H1 (cell line): Measurements from ENCODE around the gene LEFTY1. TPM values are rescaled to one million over a fixed set of nuclear protein-coding genes. Genes with fewer than 3 reads are reported as not detected.

Experiments
- CBX5 ChIP-seq: fragments of 300-800, 300-1000 bp; sonication (generic); IDR thresholded peaks from 2 replicates; pipeline ENCODE4 v1.7.1; 2016; ENCODE audit warnings: antibody characterized with exemption, low read length, low read depth
- CREB1 ChIP-seq: IDR thresholded peaks from 2 replicates; pipeline ENCODE4 v1.6.1; 2012; ENCODE audit warnings: inconsistent platforms
- EZH2 ChIP-seq: fragments of 200-600 bp; sonication (generic); IDR thresholded peaks from 2 replicates; pipeline ENCODE4 v1.7.1; 2012; ENCODE audit warnings: low read depth, mild to moderate bottlenecking, moderate library complexity, low read length, inconsistent platforms; ENCODE audit not compliant: severe bottlenecking
- JUN ChIP-seq: IDR thresholded peaks from 2 replicates; pipeline ENCODE4 v1.6.1; 2011; ENCODE audit warnings: low read depth, mild to moderate bottlenecking, improper control_type of control experiment, low read length
- KDM5A ChIP-seq: fragments of 200-600 bp; IDR thresholded peaks from 2 replicates; pipeline ENCODE4 v1.7.1; 2012; ENCODE audit warnings: mild to moderate bottlenecking, low read length, inconsistent platforms, mixed read lengths
- POLR2A ChIP-seq, 2 experiments: IDR thresholded peaks; 1 replicate in 1 of 2; 2 replicates in 1 of 2; pipeline ENCODE4 v1.6.1; 2011; ENCODE audit warnings: low read depth in 2 of 2, low read length in 2 of 2, mild to moderate bottlenecking in 2 of 2; ENCODE audit errors: control extremely low read depth in 1 of 2
- SAP30 ChIP-seq: fragments of 300-600 bp; sonication (generic); IDR thresholded peaks from 2 replicates; pipeline ENCODE4 v1.7.1; 2012; ENCODE audit warnings: low read length, moderate library complexity, mild to moderate bottlenecking, inconsistent platforms; ENCODE audit not compliant: insufficient read depth, insufficient replicate concordance
- SP1 ChIP-seq: IDR thresholded peaks from 2 replicates; pipeline ENCODE4 v1.6.1; 2011; ENCODE audit warnings: low read depth, low read length
- SP2 ChIP-seq: IDR thresholded peaks from 2 replicates; pipeline ENCODE4 v1.6.1; 2012; ENCODE audit warnings: mild to moderate bottlenecking, low read length, inconsistent platforms
- SP4 ChIP-seq: IDR thresholded peaks from 2 replicates; pipeline ENCODE4 v1.6.1; 2012; ENCODE audit warnings: low read length, inconsistent platforms
- SUZ12 ChIP-seq: fragments of 200-600 bp; sonication (generic); IDR thresholded peaks from 2 replicates; pipeline ENCODE4 v1.6.1; 2012; ENCODE audit warnings: mild to moderate bottlenecking, inconsistent platforms, low read length, moderate library complexity, mixed read lengths
- polyA plus RNA-seq, 7 experiments: library from polyadenylated mRNA; depleted of rRNA in 3 of 7; stranded (reverse) in 5 of 7; unstranded in 2 of 7; fragments of >200 nt in 5 of 7; fragments of 200-250 nt in 2 of 7; gene quantifications; 1 replicate in 5 of 7; 2 replicates in 1 of 7; 4 replicates in 1 of 7; pipeline versions ENCODE4 v1.2.1 to v1.2.3, GENCODE V29; 2011 to 2013; ENCODE audit warnings: missing spikeins in 2 of 7, mixed read lengths in 2 of 7
- total RNA-seq: library from RNA; stranded (reverse); fragmentation: NEBNext Ultra II Directional; extraction: Animal tissue kit (Norgen Biotek cat#: 25700); gene quantifications from 2 replicates; pipeline ENCODE4 v1.2.1, GENCODE V29; 2021
- TF ChIP-seq, protein P1 (sequence below): fragments of 300-600 bp; sonication (generic); IDR thresholded peaks from 2 replicates; pipeline ENCODE4 v1.7.1; 2012; ENCODE audit warnings: low read length, moderate library complexity, mild to moderate bottlenecking, inconsistent platforms; ENCODE audit not compliant: insufficient replicate concordance

The LEFTY1 gene
- total and polyA plus RNA-seq, 2 of the 8 experiments (the other 6 are each of a cell fraction or from before 2014, with no cell fraction given) = 4.5 to 11.7 TPM

- TF ChIP-seq, protein P1, sequence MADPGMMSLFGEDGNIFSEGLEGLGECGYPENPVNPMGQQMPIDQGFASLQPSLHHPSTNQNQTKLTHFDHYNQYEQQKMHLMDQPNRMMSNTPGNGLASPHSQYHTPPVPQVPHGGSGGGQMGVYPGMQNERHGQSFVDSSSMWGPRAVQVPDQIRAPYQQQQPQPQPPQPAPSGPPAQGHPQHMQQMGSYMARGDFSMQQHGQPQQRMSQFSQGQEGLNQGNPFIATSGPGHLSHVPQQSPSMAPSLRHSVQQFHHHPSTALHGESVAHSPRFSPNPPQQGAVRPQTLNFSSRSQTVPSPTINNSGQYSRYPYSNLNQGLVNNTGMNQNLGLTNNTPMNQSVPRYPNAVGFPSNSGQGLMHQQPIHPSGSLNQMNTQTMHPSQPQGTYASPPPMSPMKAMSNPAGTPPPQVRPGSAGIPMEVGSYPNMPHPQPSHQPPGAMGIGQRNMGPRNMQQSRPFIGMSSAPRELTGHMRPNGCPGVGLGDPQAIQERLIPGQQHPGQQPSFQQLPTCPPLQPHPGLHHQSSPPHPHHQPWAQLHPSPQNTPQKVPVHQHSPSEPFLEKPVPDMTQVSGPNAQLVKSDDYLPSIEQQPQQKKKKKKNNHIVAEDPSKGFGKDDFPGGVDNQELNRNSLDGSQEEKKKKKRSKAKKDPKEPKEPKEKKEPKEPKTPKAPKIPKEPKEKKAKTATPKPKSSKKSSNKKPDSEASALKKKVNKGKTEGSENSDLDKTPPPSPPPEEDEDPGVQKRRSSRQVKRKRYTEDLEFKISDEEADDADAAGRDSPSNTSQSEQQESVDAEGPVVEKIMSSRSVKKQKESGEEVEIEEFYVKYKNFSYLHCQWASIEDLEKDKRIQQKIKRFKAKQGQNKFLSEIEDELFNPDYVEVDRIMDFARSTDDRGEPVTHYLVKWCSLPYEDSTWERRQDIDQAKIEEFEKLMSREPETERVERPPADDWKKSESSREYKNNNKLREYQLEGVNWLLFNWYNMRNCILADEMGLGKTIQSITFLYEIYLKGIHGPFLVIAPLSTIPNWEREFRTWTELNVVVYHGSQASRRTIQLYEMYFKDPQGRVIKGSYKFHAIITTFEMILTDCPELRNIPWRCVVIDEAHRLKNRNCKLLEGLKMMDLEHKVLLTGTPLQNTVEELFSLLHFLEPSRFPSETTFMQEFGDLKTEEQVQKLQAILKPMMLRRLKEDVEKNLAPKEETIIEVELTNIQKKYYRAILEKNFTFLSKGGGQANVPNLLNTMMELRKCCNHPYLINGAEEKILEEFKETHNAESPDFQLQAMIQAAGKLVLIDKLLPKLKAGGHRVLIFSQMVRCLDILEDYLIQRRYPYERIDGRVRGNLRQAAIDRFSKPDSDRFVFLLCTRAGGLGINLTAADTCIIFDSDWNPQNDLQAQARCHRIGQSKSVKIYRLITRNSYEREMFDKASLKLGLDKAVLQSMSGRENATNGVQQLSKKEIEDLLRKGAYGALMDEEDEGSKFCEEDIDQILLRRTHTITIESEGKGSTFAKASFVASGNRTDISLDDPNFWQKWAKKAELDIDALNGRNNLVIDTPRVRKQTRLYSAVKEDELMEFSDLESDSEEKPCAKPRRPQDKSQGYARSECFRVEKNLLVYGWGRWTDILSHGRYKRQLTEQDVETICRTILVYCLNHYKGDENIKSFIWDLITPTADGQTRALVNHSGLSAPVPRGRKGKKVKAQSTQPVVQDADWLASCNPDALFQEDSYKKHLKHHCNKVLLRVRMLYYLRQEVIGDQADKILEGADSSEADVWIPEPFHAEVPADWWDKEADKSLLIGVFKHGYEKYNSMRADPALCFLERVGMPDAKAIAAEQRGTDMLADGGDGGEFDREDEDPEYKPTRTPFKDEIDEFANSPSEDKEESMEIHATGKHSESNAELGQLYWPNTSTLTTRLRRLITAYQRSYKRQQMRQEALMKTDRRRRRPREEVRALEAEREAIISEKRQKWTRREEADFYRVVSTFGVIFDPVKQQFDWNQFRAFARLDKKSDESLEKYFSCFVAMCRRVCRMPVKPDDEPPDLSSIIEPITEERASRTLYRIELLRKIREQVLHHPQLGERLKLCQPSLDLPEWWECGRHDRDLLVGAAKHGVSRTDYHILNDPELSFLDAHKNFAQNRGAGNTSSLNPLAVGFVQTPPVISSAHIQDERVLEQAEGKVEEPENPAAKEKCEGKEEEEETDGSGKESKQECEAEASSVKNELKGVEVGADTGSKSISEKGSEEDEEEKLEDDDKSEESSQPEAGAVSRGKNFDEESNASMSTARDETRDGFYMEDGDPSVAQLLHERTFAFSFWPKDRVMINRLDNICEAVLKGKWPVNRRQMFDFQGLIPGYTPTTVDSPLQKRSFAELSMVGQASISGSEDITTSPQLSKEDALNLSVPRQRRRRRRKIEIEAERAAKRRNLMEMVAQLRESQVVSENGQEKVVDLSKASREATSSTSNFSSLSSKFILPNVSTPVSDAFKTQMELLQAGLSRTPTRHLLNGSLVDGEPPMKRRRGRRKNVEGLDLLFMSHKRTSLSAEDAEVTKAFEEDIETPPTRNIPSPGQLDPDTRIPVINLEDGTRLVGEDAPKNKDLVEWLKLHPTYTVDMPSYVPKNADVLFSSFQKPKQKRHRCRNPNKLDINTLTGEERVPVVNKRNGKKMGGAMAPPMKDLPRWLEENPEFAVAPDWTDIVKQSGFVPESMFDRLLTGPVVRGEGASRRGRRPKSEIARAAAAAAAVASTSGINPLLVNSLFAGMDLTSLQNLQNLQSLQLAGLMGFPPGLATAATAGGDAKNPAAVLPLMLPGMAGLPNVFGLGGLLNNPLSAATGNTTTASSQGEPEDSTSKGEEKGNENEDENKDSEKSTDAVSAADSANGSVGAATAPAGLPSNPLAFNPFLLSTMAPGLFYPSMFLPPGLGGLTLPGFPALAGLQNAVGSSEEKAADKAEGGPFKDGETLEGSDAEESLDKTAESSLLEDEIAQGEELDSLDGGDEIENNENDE = no peak
- no peak for TF ChIP-seq POLR2A (IDR thresholded peaks at IDR 0.05; ENCODE audit: control extremely low read depth in 1 of 2, low read depth in 2 of 2, low read length in 2 of 2)
- TF ChIP-seq SP1 = no peak
- no peak for TF ChIP-seq SP4
- no peak for TF ChIP-seq JUN
- TF ChIP-seq EZH2 = no peak
- TF ChIP-seq KDM5A = no peak
- no peak for TF ChIP-seq SAP30
- TF ChIP-seq SP2 = no peak
- TF ChIP-seq CREB1 = no peak
- no peak for TF ChIP-seq SUZ12
- no peak for TF ChIP-seq CBX5
Measured at GRCh38 chr1:225842788-225843425, 46.0 kb downstream of the LEFTY1 start (continued).
